Hepatocyte (in vitro differentiated cells): ENCODE data around the gene ATP23. TPM values are rescaled to one million over a fixed set of nuclear protein-coding genes. Genes with fewer than 3 reads are reported as not detected.

Experiments used
- DNase-seq: peaks from one replicate; pipeline ENCODE4 v3.0.0-alpha.2; 2016; ENCODE audit warnings: low spot score
- H2AFZ ChIP-seq: fragments of 200-600 bp; sonication (generic); 2 replicates; pipeline ENCODE4 v1.6.0; 2016; ENCODE audit warnings: antibody characterized with exemption, mild to moderate bottlenecking
- H3K27ac ChIP-seq: fragments of 200-600 bp; sonication (generic); 2 replicates; pipeline ENCODE4 v1.5.1; 2016; ENCODE audit warnings: mild to moderate bottlenecking
- H3K27me3 ChIP-seq: fragments of 200-600 bp; sonication (generic); 2 replicates; pipeline ENCODE4 v1.6.1; 2016
- H3K36me3 ChIP-seq: fragments of 200-600 bp; sonication (generic); replicated peaks from 2 replicates; pipeline ENCODE4 v1.5.1; 2016; ENCODE audit warnings: low read depth; ENCODE audit not compliant: insufficient read depth
- H3K4me1 ChIP-seq: fragments of 200-600 bp; sonication (generic); 2 replicates; pipeline ENCODE4 v1.5.1; 2016; ENCODE audit warnings: mild to moderate bottlenecking, moderate library complexity; ENCODE audit not compliant: insufficient read depth
- H3K4me2 ChIP-seq: fragments of 200-600 bp; sonication (generic); 2 replicates; pipeline ENCODE4 v1.6.0; 2016
- H3K4me3 ChIP-seq: fragments of 200-600 bp; sonication (generic); 2 replicates; pipeline ENCODE4 v1.5.1; 2016; ENCODE audit warnings: mild to moderate bottlenecking
- H3K79me2 ChIP-seq: fragments of 200-600 bp; sonication (generic); 2 replicates; pipeline ENCODE4 v1.6.0; 2017; ENCODE audit warnings: mild to moderate bottlenecking
- H3K9me2 ChIP-seq: fragments of 200-600 bp; sonication (generic); replicated peaks from 2 replicates; pipeline ENCODE4 v1.6.0; 2017; ENCODE audit warnings: mild to moderate bottlenecking; ENCODE audit not compliant: insufficient read depth
- H3K9me3 ChIP-seq: fragments of 200-600 bp; sonication (generic); 2 replicates; pipeline ENCODE4 v1.5.1; 2016; ENCODE audit warnings: low read depth, mild to moderate bottlenecking
- H4K20me1 ChIP-seq: fragments of 200-600 bp; sonication (generic); 2 replicates; pipeline ENCODE4 v1.6.0; 2016; ENCODE audit warnings: mild to moderate bottlenecking; ENCODE audit not compliant: insufficient read depth, poor library complexity, severe bottlenecking
- CTCF ChIP-seq: fragments of 200-600 bp; sonication (generic); IDR thresholded peaks from 2 replicates; pipeline ENCODE4 v1.5.1; 2016; ENCODE audit warnings: antibody characterized with exemption, mild to moderate bottlenecking; ENCODE audit not compliant: poor library complexity
- EZH2 ChIP-seq: fragments of 200-600 bp; sonication (generic); IDR thresholded peaks from 2 replicates; pipeline ENCODE4 v1.6.1; 2016; ENCODE audit warnings: antibody characterized with exemption, mild to moderate bottlenecking, borderline replicate concordance
- EZH2phosphoT487 ChIP-seq: fragments of 200-600 bp; sonication (generic); IDR thresholded peaks from one replicate; pipeline ENCODE4 v1.6.1; 2018; ENCODE audit warnings: antibody characterized with exemption, mild to moderate bottlenecking, low read depth, moderate library complexity; ENCODE audit not compliant: unreplicated experiment, severe bottlenecking
- WGBS: methylation state at CpG from one replicate; pipeline ENCODE4 v1.1.6; 2016; ENCODE audit warnings: low lambda C conversion rate; ENCODE audit errors: missing lambda C conversion rate; 5-methylcytosine and 5-hydroxymethylcytosine counted together
- polyA plus RNA-seq: library from polyadenylated mRNA; unstranded; fragments of >200 nt; fragmentation: Nextera tagmentation; extraction: Ambion mirVana; gene quantifications from 2 replicates; pipeline ENCODE4 v1.2.1, GENCODE V29; 2016
- total RNA-seq: library from RNA; depleted of rRNA; stranded (reverse); fragments of >200 nt; gene quantifications from 2 replicates; pipeline ENCODE4 v1.2.3, GENCODE V29; 2014

ATP23 gene
- total and polyA plus RNA-seq, 2 experiments from 2014 or later, result 6.3 to 13.7 TPM

GRCh38 chr12:57993030-57993429 lies 51.7 kb downstream of the ATP23 start:
- TF ChIP-seq CTCF (peak; percentile 20), EZH2 (no peak)
- no peaks in the 10 kb centered on the region for H4K20me1 ChIP-seq
- H3K4me3 ChIP-seq, result no peak overlapping the region
- H3K4me2 ChIP-seq, result no peak overlapping the region
- no peak overlapping the region for H3K27ac ChIP-seq
- H3K27me3 ChIP-seq, result no peaks in the 10 kb centered on the region
- H3K4me1 ChIP-seq, result no peaks in the 10 kb centered on the region
- WGBS, result 73% methylated on average over 1 of the region's 1 CpG
- H3K36me3 ChIP-seq, result no peaks in the 10 kb centered on the region
- H3K9me3 ChIP-seq, result no peaks in the 10 kb centered on the region
- H3K79me2 ChIP-seq, result no peaks in the 10 kb centered on the region
- H3K9me2 ChIP-seq, result no peaks in the 10 kb centered on the region
- DNase-seq, result no peak
- H2AFZ ChIP-seq, result no peak overlapping the region

GRCh38 chr12:57993834-57994233 lies 52.5 kb downstream of the ATP23 start:
- no peak overlapping the region for H3K4me2 ChIP-seq
- H3K27ac ChIP-seq, result no peak overlapping the region
- H4K20me1 ChIP-seq, result no peaks in the 10 kb centered on the region
- no peak overlapping the region for H2AFZ ChIP-seq
- no peak overlapping the region for H3K4me3 ChIP-seq
- DNase-seq, result no peak
- no peaks in the 10 kb centered on the region for H3K9me2 ChIP-seq
- no peaks in the 10 kb centered on the region for H3K36me3 ChIP-seq
- no peaks in the 10 kb centered on the region for H3K9me3 ChIP-seq
- no peaks in the 10 kb centered on the region for H3K27me3 ChIP-seq
- 86% methylated on average over 3 of the region's 3 CpGs for WGBS
- no peaks in the 10 kb centered on the region for H3K79me2 ChIP-seq
- TF ChIP-seq EZH2phosphoT487, result no peak
- TF ChIP-seq EZH2, result no peak
- TF ChIP-seq CTCF, result no peak
- H3K4me1 ChIP-seq, result no peaks in the 10 kb centered on the region

- Histone ChIP-seq H2AFZ (no peak overlapping the region), H3K27ac (no peak overlapping the region), H3K4me2 (no peak overlapping the region), H3K36me3 (no peaks in the 10 kb centered on the region), H3K4me1 (no peaks in the 10 kb centered on the region), H3K4me3 (no peak overlapping the region), H3K27me3 (no peaks in the 10 kb centered on the region), H4K20me1 (no peaks in the 10 kb centered on the region), H3K9me3 (no peaks in the 10 kb centered on the region), H3K9me2 (no peaks in the 10 kb centered on the region), H3K79me2 (no peaks in the 10 kb centered on the region)
- no peak for DNase-seq
- 92% methylated on average over 2 of the region's 2 CpGs for WGBS
- no peak for TF ChIP-seq CTCF
- TF ChIP-seq EZH2phosphoT487, result no peak
- no peak for TF ChIP-seq EZH2
Observed at GRCh38 chr12:57996520-57996919, 55.2 kb downstream of the ATP23 start.

GRCh38 chr12:57998251-57998650 lies 56.9 kb downstream of the ATP23 start:
- no peaks in the 10 kb centered on the region for H3K27me3 ChIP-seq
- TF ChIP-seq EZH2, result no peak
- TF ChIP-seq EZH2phosphoT487, result no peak
- no peak for TF ChIP-seq CTCF
- H2AFZ ChIP-seq, result no peak overlapping the region
- no peak for DNase-seq
- H4K20me1 ChIP-seq, result no peaks in the 10 kb centered on the region
- no peaks in the 10 kb centered on the region for H3K9me3 ChIP-seq
- no peak overlapping the region for H3K4me3 ChIP-seq
- no peak overlapping the region for H3K4me2 ChIP-seq
- H3K79me2 ChIP-seq, result no peaks in the 10 kb centered on the region
- no peaks in the 10 kb centered on the region for H3K36me3 ChIP-seq
- H3K9me2 ChIP-seq, result no peaks in the 10 kb centered on the region
- H3K4me1 ChIP-seq, result no peaks in the 10 kb centered on the region
- H3K27ac ChIP-seq, result no peak overlapping the region
